LoVo (cell line): Measurements from ENCODE around the gene TSPAN9.

Source experiments
- DNase-seq: peaks from one replicate; pipeline ENCODE4 v3.0.0-alpha.2; 2016; ENCODE audit warnings: low spot score

The TSPAN9 gene

GRCh38 chr12:3296409-3296701 lies 219.2 kb downstream of the TSPAN9 start:
- no peak for DNase-seq

GRCh38 chr12:3298603-3299002 lies 221.4 kb downstream of the TSPAN9 start:
- no peak for DNase-seq

- DNase-seq: peak; percentile 98
Observed at GRCh38 chr12:3299929-3300832, 223.0 kb downstream of the TSPAN9 start.

GRCh38 chr12:3300833-3301401 lies 223.7 kb downstream of the TSPAN9 start:
- DNase-seq: no peak

- DNase-seq: no peak
Observed at GRCh38 chr12:3302401-3303041, 225.3 kb downstream of the TSPAN9 start.

- no peak for DNase-seq
Observed at GRCh38 chr12:3303410-3304136, 226.4 kb downstream of the TSPAN9 start.

GRCh38 chr12:3304436-3305165 lies 227.4 kb downstream of the TSPAN9 start:
- DNase-seq: no peak

- DNase-seq: no peak
Observed at GRCh38 chr12:3305464-3305863, 228.3 kb downstream of the TSPAN9 start.

GRCh38 chr12:3305904-3306619 lies 228.9 kb downstream of the TSPAN9 start:
- no peak for DNase-seq

GRCh38 chr12:3307389-3307788 lies 230.2 kb downstream of the TSPAN9 start:
- no peak for DNase-seq

- DNase-seq: no peak
Observed at GRCh38 chr12:3308063-3308462, 230.9 kb downstream of the TSPAN9 start.

- no peak for DNase-seq
Observed at GRCh38 chr12:3308609-3309008, 231.4 kb downstream of the TSPAN9 start.

- DNase-seq: no peak
Observed at GRCh38 chr12:3309805-3310204, 232.6 kb downstream of the TSPAN9 start.

- no peak for DNase-seq
Observed at GRCh38 chr12:3310271-3311026, 233.3 kb downstream of the TSPAN9 start.

- peak; percentile 94 for DNase-seq
Observed at GRCh38 chr12:3311027-3311402, 233.8 kb downstream of the TSPAN9 start.

- no peak for DNase-seq
Observed at GRCh38 chr12:3311491-3312103, 234.4 kb downstream of the TSPAN9 start.

- DNase-seq: no peak
Observed at GRCh38 chr12:3313066-3313465, 235.9 kb downstream of the TSPAN9 start.

GRCh38 chr12:3313675-3314663 lies 236.8 kb downstream of the TSPAN9 start:
- peak; percentile 16 for DNase-seq

- no peak for DNase-seq
Observed at GRCh38 chr12:3315201-3315661, 238.1 kb downstream of the TSPAN9 start.
